DMS79 (cell line): Measurements from ENCODE around the gene NEUROD2.
"Not testable (repeated sequence)": the region's sequence is repeated elsewhere in the genome, so short reads cannot be mapped to it uniquely, and the experiment has no call there.

Experiments used
- DNase-seq: peaks from one replicate; lab custom pipeline; 2025; lab: John Stamatoyannopoulos, UW

The NEUROD2 gene

DNA sequence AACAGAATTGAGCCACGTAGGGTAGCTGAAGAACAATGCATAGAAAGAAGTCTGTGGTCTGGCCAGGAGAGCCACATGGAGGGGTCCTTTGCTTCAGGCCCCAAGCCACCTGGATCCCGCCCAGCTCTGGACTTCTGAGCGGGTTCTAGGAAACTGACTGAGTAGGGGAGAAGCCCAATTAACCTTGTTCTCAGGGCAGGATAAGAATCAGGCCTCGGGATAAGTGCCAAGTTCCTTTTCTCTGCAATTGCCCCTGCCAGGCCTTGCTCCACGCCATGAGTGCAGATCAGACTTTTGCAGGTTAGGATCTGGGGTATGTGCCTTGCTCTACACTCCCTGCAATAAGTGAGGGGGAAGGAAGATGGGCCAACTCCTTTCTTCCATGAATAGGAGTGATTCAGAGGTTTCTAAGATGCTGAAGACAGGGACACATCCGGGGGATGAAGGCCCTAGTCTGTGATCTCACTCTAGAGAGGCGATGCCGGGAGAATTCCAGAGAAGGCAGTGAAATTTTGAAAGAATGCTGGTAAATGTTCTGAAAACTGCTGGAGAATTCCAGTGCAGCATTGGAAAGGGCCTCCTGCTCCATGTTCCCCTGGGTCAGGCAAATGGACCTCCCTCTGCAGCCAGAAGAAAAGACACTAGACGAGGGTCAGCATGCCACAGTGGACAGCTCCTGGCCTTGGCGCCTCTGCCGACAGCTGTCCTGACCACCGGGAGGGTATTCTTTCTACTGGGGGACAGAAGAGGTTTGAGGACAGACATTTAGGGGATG, 5.8 kb downstream of the NEUROD2 start:
- no peak for DNase-seq

DNA sequence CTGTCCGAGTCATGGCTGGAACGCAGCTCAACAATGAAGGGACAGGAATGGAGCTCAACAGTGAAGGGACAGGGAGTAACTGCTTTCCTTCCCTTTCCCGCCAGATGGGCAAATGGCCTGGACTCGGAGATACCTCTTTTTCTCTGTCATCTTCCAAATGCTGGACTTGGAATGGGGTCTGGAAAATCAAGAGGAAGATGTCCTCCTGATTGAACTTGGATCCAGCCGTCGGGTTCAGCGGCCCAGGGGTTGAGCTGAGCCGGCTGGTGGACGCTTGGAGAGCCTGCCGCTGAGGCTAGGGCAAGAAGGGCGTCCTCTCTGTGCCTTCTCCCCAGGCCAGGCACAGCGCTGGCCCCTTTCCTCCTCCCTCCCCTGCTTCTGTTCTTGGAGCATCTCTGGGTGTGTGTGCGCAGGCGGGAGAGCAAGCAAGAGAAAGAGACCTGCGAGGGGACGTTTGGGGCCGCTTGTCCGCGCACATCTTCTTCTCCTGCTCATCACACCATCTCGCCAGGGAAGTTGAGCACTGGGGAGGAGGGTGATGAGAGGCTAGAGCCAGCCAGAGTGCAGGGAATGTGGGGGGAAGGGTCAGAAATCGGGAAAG, 6.6 kb downstream of the NEUROD2 start:
- DNase-seq: no peak

DNA sequence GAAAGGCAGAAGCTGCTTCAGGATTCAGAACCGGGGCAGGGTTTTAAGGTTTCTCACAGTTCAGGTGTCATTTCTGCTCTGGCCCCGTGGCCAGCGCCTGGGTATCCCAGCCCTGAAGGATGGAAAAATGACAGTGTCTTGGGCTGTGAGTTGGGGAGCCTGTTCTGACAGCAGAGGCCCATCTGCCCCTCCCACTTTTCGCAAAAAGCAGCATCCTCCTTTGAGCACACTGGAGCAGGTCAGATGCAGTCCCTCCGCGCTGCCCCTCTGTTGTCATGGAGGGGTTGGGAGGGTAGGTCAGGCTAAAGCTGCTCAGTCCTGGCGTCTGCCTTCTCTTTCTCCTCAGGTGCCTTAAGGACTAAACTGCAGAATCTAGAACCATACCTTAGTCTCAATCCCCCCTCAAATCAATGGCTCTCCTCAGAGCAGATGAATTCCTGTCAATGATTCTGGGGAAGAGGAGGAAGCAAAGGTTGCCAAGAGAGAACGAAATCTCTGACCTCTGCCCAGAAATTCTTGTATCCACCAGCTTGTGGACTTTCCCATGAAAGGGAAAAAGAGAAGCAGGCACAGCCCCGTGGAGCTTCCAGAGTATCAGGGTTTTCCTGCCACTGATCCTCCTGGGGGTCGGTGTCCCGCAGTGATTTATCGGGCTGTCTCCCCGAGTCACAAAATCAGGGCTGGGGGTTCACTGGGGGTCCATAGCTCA, 7.3 kb downstream of the NEUROD2 start:
- DNase-seq: no peak

DNA sequence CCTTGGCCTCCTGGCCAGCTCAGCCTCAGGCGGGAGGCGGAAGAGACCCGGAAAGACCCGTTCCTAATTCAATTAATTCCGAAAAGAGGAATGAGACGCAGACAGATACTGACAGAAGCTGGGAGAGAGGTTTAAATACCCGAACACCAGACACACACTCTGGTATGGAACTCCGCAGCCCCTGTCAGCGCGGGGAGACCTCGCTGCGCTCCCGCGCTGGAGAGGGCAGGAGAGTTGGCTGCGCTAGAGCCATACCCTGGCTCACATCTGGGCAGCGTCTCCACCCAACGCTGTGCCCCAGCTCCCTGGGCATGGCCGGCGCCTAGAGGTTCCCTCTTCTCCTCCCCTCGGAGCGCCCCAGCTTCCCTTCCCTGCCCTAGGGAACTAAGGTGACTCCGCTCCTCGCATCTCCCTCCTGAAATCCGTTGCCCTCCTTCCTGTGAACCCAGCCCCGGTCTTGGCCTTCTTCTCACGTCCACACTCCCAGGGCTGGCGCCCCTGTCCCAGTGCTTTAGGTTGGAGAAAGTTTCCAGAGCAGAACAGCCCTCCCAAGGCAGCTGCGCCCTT, 8.0 kb downstream of the NEUROD2 start:
- DNase-seq: no peak

GRCh38 chr17:39599004-39599664, 8.6 kb downstream of the NEUROD2 start:
- no peak for DNase-seq

GRCh38 chr17:39598630-39599003, 9.1 kb downstream of the NEUROD2 start:
- DNase-seq: no peak

- DNase-seq: no peak
Observed at GRCh38 chr17:39598047-39598481, 9.7 kb downstream of the NEUROD2 start.

- no peak for DNase-seq
Observed at GRCh38 chr17:39597372-39598046, 10.2 kb downstream of the NEUROD2 start.

DNA sequence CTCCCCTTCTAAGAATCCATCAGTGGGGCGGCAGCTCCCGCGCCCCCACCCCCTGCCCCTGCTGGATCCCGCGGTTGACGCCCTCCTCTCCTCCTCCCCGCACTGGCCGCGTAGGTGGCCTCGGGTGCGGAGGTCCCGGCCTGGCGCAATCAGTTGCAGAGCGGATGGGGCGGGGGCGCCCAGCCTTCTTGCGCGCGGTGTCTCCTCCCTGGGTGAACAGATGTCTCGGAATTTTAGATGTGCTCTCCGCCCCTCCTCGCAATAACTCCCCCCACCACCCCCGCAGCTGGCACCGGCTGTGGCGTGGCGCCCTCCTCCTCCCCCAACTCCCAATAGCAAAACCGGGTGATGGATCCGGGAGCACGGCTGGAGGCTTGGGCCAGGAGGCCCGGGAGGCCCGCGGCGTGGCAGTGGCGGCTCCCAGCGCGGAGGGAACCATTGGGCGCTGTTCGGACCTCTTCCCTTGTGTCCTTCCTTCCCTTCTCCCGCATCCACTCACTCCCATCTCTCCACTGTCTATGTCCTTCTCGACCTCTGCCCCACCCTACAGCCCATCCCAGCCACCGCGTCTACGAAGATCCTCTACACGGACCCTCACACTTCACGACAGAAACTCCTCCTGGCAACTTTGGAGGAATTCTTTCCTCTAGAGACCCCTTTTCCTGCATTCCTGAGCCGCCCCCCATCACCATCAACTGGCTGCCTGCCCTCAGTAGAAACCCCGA, 11.0 kb downstream of the NEUROD2 start:
- DNase-seq: no peak

GRCh38 chr17:39595928-39596510, 11.7 kb downstream of the NEUROD2 start:
- no peak for DNase-seq

GRCh38 chr17:39595294-39595693, 12.4 kb downstream of the NEUROD2 start:
- DNase-seq: no peak

DNA sequence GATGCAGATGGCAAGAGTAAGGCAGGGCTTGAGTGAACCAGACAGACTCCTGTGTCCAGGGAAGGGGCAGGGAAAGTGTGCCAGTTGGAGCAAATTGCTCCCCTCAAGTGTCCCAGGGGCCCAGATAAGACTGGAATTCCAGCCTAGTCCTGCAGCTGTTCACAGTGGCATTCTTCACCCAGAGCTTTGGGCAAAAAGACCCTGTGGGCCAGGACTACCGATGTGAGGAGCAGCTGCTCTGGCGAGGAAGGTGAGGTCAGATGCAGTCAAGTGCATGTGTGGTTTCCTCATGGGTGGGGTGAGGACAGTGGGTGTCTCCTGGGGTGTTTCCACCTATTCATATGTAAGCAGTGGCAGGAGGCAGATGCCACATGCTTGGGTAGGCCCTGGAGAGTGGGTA, 14.3 kb downstream of the NEUROD2 start:
- DNase-seq: no peak

DNA sequence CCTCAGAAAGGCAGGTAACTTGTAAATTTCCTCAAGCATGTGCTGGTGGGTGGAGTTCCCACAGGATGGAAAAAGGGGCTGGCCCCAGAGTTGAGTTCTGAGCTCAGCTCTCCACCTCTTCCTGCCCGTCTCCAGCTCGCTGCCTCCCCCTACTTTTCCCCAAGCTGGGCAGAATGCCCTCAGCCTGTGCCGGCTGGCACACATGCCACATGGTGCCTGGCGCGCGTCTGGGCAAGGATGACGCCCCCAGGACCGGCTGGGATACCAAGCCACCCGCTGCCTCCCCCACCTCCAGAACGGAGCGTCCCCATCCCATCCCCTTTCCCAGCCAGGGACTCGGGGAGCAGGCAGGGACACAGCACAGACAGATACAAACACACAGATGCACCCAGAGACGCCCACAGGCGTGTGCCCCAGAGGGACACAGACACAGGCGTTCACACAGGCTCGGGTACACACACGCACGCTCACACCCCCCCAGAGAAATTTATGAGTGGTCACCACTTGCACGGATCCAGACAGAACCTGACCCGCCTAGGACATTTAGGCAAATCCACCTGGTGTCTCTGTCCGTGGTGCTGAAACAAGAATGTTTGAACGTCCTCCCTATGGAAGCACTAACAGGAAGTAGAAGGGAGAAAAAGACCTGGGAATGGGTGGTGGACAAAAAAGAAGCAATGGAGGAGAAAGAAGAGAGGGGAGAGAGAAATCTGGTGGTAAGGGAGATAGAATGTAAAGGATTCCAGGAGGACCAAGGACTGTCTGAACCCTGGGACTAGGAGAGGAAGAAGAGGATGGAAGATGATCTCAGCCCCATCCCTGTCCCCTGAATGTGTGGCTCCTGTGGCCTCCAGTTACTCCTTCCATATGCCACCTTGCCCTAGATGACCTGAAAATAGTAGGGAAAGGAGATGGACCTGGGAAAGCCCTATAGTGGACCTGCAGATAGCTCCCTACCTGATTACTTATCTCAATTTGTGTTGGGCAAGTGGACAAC, 15.5 kb downstream of the NEUROD2 start:
- no peak for DNase-seq

- not testable (repeated sequence) for DNase-seq
Observed at GRCh38 chr17:39590180-39590579, 17.5 kb downstream of the NEUROD2 start.

- DNase-seq: no peak
Observed at GRCh38 chr17:39582658-39583057, 25.1 kb downstream of the NEUROD2 start.

DNA sequence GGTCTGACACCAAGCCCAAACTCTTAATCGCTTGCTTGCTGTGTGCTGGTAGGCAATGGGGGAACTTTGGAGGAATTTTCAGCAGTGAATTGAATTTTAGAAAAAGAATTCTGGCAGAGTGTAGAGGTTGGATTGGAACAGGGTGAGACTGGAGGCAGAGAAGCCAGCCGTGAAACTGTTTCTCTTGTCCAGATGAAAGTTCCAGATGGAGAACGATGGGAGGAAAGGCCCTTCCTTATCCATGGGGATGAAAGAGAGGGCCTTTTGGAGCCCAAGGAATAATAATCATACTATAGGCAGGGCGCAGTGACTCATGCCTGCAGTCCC, 26.0 kb downstream of the NEUROD2 start:
- DNase-seq: no peak

GRCh38 chr17:39581071-39581758, 26.5 kb downstream of the NEUROD2 start:
- DNase-seq: no peak

DNA sequence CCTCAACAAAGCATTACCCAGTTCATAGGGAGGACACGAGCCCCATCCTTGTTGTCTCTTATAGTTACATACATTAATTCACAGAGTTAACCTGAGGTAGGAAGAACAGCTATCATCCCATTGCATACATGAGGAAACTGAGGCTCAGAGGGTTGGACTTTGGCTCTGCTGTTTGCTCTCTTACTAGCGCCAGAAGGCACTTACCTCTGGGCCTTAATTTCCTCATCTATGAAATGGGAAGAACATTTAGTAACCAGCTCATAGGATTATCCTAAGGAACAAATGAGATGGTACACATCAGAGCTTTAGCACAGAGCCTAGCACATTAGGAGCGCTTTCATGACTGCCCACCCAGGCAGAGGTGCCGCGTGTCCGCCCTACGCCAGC, 27.6 kb downstream of the NEUROD2 start:
- no peak for DNase-seq
